ENCODE results near the gene RAB19. TPM values are rescaled to one million over a fixed set of nuclear protein-coding genes. Genes with fewer than 3 reads are reported as not detected.

The RAB19 gene
- total RNA-seq, 1 experiment from 2014 or later = 10.8 TPM

DNA sequence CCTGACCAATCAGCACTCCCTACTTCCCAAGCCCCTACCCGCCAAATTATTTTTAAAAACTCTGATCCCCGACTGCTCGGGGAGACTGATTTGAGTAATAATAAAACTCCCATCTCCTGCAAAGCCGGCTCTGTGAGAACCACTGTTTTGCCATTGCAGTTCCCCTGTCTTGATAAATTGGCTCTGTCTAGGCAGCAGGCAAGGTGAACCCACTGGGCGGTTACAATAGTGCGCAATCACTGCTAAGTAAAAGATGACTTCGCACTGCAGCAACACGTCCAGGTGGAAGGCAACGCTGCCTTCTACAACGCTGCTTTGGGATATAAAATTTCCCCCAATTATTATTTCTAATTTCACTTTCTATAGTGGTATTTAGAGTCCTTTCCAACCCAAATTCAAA is 14.4 kb upstream of the RAB19 start:
- Mint-ChIP-seq H3K4me1 (no peaks in the 10 kb centered on the region), H3K36me3 (no peaks in the 10 kb centered on the region), H3K27ac (peak overlapping the region; percentile 71), H3K9me3 (no peaks in the 10 kb centered on the region), H3K27me3 (ENCODE audit: low read depth) (no peaks in the 10 kb centered on the region), H3K4me3 (no peak overlapping the region)
- CTCF ChIA-PET = interaction anchor here (0.5 to 1.6 kb wide), 2 partner anchors 54 to 104 kb away, joined by 3 to 5 read pairs; no protein-coding TSS in a partner anchor
- no peak for TF ChIP-seq ZBTB21 (CRISPR knock-in tag; IDR thresholded peaks at IDR 0.05; ENCODE audit: borderline replicate concordance)
- TF ChIP-seq, protein P1, sequence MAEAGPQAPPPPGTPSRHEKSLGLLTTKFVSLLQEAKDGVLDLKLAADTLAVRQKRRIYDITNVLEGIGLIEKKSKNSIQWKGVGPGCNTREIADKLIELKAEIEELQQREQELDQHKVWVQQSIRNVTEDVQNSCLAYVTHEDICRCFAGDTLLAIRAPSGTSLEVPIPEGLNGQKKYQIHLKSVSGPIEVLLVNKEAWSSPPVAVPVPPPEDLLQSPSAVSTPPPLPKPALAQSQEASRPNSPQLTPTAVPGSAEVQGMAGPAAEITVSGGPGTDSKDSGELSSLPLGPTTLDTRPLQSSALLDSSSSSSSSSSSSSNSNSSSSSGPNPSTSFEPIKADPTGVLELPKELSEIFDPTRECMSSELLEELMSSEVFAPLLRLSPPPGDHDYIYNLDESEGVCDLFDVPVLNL (CRISPR knock-in tag; IDR thresholded peaks at IDR 0.05; ENCODE audit: borderline replicate concordance, low read depth) = no peak
- TF ChIP-seq ZNF138 (CRISPR knock-in tag; conservative IDR thresholded peaks at IDR 0.05) = no peak
- no peak for TF ChIP-seq IRF2 (CRISPR knock-in tag; IDR thresholded peaks at IDR 0.05; ENCODE audit: borderline replicate concordance, low read depth)
- TF ChIP-seq, protein P2, sequence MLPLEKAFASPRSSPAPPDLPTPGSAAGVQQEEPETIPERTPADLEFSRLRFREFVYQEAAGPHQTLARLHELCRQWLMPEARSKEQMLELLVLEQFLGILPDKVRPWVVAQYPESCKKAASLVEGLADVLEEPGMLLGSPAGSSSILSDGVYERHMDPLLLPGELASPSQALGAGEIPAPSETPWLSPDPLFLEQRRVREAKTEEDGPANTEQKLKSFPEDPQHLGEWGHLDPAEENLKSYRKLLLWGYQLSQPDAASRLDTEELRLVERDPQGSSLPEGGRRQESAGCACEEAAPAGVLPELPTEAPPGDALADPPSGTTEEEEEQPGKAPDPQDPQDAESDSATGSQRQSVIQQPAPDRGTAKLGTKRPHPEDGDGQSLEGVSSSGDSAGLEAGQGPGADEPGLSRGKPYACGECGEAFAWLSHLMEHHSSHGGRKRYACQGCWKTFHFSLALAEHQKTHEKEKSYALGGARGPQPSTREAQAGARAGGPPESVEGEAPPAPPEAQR (CRISPR knock-in tag; IDR thresholded peaks at IDR 0.05) = no peak
- POLR2A ChIA-PET = no interaction called here
- DNase-seq (ENCODE audit: low spot score) (no peak), ATAC-seq (peak; percentile 12)

DNA sequence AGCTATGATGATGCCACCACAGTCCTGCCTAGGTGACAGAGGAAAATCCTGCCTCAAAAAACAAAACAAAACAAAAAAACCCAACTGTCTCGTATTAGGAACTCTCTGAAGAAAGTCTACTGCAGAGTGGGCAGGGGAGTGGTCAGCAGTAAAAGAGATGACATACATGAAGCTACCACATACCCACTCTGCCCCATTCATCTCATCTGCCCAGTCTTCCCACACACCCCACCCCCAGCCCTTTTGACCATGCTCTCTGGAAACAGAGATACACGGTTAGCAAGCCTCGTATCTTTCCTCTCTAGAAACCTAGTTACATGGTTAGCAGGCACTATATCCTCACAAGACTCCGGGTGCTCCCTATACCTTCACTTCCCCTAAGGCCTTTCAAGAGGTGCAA is 13.8 kb upstream of the RAB19 start:
- H3K4me3 Mint-ChIP-seq = no peak overlapping the region
- ATAC-seq (no peak), DNase-seq (ENCODE audit: low spot score) (no peak)
- no peaks in the 10 kb centered on the region for H3K27me3 Mint-ChIP-seq (ENCODE audit: low read depth)
- no peak overlapping the region for H3K27ac Mint-ChIP-seq
- H3K36me3 Mint-ChIP-seq = no peaks in the 10 kb centered on the region
- H3K9me3 Mint-ChIP-seq = no peaks in the 10 kb centered on the region
- ChIA-PET POLR2A (no interaction called here), CTCF (interaction anchor here (0.5 to 1.6 kb wide), 3 partner anchors 54 to 104 kb away, joined by 3 to 5 read pairs (median 3); no protein-coding TSS in a partner anchor)
- no peaks in the 10 kb centered on the region for H3K4me1 Mint-ChIP-seq
- no peak for TF ChIP-seq TEAD4 (CRISPR knock-in tag; IDR thresholded peaks at IDR 0.05)
- TF ChIP-seq, protein P3, sequence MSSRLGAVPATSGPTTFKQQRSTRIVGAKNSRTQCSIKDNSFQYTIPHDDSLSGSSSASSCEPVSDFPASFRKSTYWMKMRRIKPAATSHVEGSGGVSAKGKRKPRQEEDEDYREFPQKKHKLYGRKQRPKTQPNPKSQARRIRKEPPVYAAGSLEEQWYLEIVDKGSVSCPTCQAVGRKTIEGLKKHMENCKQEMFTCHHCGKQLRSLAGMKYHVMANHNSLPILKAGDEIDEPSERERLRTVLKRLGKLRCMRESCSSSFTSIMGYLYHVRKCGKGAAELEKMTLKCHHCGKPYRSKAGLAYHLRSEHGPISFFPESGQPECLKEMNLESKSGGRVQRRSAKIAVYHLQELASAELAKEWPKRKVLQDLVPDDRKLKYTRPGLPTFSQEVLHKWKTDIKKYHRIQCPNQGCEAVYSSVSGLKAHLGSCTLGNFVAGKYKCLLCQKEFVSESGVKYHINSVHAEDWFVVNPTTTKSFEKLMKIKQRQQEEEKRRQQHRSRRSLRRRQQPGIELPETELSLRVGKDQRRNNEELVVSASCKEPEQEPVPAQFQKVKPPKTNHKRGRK (CRISPR knock-in tag; IDR thresholded peaks at IDR 0.05; ENCODE audit: borderline replicate concordance) = no peak
- TF ChIP-seq, protein P4, sequence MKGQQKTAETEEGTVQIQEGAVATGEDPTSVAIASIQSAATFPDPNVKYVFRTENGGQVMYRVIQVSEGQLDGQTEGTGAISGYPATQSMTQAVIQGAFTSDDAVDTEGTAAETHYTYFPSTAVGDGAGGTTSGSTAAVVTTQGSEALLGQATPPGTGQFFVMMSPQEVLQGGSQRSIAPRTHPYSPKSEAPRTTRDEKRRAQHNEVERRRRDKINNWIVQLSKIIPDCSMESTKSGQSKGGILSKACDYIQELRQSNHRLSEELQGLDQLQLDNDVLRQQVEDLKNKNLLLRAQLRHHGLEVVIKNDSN (CRISPR knock-in tag; IDR thresholded peaks at IDR 0.05) = no peak
- TF ChIP-seq GRHL2 (CRISPR knock-in tag; IDR thresholded peaks at IDR 0.05; ENCODE audit: insufficient replicate concordance, severe bottlenecking) = no peak
- TF ChIP-seq ZNF671 (CRISPR knock-in tag; IDR thresholded peaks at IDR 0.05) = no peak
- no peak for TF ChIP-seq JAZF1 (CRISPR knock-in tag; IDR thresholded peaks at IDR 0.05)
- TF ChIP-seq, protein P5, sequence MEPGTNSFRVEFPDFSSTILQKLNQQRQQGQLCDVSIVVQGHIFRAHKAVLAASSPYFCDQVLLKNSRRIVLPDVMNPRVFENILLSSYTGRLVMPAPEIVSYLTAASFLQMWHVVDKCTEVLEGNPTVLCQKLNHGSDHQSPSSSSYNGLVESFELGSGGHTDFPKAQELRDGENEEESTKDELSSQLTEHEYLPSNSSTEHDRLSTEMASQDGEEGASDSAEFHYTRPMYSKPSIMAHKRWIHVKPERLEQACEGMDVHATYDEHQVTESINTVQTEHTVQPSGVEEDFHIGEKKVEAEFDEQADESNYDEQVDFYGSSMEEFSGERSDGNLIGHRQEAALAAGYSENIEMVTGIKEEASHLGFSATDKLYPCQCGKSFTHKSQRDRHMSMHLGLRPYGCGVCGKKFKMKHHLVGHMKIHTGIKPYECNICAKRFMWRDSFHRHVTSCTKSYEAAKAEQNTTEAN (CRISPR knock-in tag; IDR thresholded peaks at IDR 0.05) = no peak
- TF ChIP-seq, protein P6, sequence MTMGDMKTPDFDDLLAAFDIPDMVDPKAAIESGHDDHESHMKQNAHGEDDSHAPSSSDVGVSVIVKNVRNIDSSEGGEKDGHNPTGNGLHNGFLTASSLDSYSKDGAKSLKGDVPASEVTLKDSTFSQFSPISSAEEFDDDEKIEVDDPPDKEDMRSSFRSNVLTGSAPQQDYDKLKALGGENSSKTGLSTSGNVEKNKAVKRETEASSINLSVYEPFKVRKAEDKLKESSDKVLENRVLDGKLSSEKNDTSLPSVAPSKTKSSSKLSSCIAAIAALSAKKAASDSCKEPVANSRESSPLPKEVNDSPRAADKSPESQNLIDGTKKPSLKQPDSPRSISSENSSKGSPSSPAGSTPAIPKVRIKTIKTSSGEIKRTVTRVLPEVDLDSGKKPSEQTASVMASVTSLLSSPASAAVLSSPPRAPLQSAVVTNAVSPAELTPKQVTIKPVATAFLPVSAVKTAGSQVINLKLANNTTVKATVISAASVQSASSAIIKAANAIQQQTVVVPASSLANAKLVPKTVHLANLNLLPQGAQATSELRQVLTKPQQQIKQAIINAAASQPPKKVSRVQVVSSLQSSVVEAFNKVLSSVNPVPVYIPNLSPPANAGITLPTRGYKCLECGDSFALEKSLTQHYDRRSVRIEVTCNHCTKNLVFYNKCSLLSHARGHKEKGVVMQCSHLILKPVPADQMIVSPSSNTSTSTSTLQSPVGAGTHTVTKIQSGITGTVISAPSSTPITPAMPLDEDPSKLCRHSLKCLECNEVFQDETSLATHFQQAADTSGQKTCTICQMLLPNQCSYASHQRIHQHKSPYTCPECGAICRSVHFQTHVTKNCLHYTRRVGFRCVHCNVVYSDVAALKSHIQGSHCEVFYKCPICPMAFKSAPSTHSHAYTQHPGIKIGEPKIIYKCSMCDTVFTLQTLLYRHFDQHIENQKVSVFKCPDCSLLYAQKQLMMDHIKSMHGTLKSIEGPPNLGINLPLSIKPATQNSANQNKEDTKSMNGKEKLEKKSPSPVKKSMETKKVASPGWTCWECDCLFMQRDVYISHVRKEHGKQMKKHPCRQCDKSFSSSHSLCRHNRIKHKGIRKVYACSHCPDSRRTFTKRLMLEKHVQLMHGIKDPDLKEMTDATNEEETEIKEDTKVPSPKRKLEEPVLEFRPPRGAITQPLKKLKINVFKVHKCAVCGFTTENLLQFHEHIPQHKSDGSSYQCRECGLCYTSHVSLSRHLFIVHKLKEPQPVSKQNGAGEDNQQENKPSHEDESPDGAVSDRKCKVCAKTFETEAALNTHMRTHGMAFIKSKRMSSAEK (CRISPR knock-in tag; IDR thresholded peaks at IDR 0.05; ENCODE audit: borderline replicate concordance) = no peak
